ENCODE data around the gene SNX8.

Gene SNX8

DNA sequence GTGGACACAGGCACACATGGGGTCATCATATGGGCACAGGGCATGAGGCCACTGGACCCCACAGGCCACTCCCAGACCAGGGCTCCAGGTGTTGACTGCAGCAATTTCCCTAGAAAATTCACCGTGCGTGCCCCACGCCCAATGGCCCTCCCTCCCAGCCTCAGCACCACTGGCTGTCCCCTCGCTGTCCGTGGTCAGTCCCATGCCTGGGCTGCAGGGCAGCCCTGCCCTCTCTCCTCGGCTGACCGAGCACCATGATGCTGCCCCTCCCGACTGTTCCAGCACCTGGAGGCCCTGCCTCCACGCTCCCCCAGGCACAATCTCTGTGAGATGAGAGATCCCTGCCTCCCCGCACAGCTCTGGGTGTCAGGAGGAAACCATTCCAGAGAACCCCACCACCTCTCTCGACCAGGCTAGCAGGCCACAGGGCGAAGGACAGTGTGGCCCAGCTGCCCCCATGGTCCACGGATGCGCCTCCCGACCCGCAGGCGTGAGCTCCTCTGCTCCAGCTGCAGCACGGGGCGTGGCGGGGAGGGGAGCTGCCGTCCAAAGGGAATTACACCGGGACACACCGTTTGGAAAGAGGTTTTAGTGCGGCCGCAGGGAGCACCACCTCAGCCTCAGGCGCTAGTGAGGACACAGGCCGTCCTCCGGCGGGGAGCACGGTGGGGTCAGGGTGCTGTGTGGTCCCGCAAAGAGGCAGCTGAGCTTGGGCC lies 59.7 kb downstream of the SNX8 start:
- Histone ChIP-seq H3K27me3 (ENCODE audit: control insufficient read depth, insufficient read depth, low read length) (no peaks in the 10 kb centered on the region), H3K9me3 (ENCODE audit: control insufficient read depth, insufficient read depth, low read length) (no peaks in the 10 kb centered on the region), H3K36me3 (ENCODE audit: control insufficient read depth, insufficient read depth, low read length) (peaks cover 28% of the 10 kb centered on the region), H3K4me1 (ENCODE audit: control insufficient read depth, insufficient read depth, low read length) (no peaks in the 10 kb centered on the region), H3K27ac (ENCODE audit: low read length) (no peak overlapping the region), H3K4me3 (ENCODE audit: low read length) (no peak overlapping the region)
- no peak for DNase-seq (ENCODE audit: low read depth, low spot score)
- no CpG with 5 or more reads among the region's 31 CpGs for WGBS (ENCODE audit: insufficient coverage, insufficient read length)

DNA sequence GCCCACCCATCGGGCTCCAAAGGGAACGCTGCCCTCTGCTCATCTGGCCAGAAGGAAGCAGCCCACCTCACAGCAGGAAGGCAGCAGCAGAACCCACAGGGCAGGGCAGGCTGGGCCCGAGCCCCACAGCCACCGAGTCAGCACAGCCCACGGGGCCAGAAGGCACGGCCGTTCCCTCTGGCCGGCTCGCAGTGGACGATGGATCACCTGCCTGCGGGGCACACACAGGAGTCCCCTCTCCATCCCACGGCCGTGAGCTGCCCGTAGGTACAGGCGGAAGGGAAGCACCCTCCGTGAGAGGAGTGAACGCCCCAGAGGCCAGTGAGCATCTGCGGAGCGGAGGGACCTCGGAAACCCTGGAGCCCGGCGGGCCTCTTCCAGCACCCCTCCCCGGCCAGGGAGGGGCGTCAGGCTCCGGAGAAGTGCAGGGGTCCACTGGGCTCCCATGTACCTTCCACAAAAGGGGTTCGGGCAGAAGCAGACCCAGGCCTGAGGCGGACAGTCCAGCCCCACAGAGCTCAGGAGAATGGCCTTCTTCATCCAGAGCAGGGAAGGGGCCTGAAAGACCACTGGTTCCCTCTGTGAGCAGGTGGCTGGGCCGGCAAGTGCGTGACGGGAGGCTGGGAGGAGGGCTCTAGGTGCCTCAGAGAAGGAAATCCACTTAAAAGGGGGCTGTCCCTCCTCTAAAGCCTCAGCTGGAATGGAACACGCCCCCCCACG lies 60.6 kb downstream of the SNX8 start:
- WGBS (ENCODE audit: insufficient coverage, insufficient read length), result no CpG with 5 or more reads among the region's 32 CpGs
- H3K36me3 ChIP-seq (ENCODE audit: control insufficient read depth, insufficient read depth, low read length), result peaks cover 27% of the 10 kb centered on the region
- H3K9me3 ChIP-seq (ENCODE audit: control insufficient read depth, insufficient read depth, low read length), result no peaks in the 10 kb centered on the region
- H3K27me3 ChIP-seq (ENCODE audit: control insufficient read depth, insufficient read depth, low read length), result no peaks in the 10 kb centered on the region
- no peaks in the 10 kb centered on the region for H3K4me1 ChIP-seq (ENCODE audit: control insufficient read depth, insufficient read depth, low read length)
- no peak overlapping the region for H3K4me3 ChIP-seq (ENCODE audit: low read length)
- H3K27ac ChIP-seq (ENCODE audit: low read length), result no peak overlapping the region
- no peak for DNase-seq (ENCODE audit: low read depth, low spot score)

DNA sequence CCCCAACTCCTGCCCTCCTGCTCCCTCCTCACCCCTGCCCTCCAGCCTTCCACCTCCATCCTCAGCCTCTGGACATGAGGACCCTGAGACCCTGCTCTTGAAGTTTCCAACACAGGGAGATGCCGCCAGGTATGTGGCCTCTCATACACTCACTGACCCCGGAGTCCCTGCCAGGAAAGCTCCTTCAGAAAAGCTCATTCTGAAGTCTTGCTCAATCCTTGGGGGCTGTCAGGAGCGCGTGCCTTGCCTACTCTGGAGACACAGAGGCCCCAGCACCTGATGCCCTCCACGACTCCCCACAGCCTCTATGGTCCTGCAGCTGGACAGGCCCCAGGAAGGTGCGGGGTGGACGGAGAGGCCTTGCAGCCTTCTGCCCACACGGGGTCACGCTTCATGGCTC lies 61.2 kb downstream of the SNX8 start:
- Histone ChIP-seq H3K9me3 (ENCODE audit: control insufficient read depth, insufficient read depth, low read length) (no peaks in the 10 kb centered on the region), H3K27ac (ENCODE audit: low read length) (no peak overlapping the region), H3K4me1 (ENCODE audit: control insufficient read depth, insufficient read depth, low read length) (no peaks in the 10 kb centered on the region), H3K4me3 (ENCODE audit: low read length) (no peak overlapping the region), H3K27me3 (ENCODE audit: control insufficient read depth, insufficient read depth, low read length) (no peaks in the 10 kb centered on the region), H3K36me3 (ENCODE audit: control insufficient read depth, insufficient read depth, low read length) (peaks cover 23% of the 10 kb centered on the region)
- WGBS (ENCODE audit: insufficient coverage, insufficient read length), result no CpG with 5 or more reads among the region's 9 CpGs
- DNase-seq (ENCODE audit: low read depth, low spot score), result no peak

DNA sequence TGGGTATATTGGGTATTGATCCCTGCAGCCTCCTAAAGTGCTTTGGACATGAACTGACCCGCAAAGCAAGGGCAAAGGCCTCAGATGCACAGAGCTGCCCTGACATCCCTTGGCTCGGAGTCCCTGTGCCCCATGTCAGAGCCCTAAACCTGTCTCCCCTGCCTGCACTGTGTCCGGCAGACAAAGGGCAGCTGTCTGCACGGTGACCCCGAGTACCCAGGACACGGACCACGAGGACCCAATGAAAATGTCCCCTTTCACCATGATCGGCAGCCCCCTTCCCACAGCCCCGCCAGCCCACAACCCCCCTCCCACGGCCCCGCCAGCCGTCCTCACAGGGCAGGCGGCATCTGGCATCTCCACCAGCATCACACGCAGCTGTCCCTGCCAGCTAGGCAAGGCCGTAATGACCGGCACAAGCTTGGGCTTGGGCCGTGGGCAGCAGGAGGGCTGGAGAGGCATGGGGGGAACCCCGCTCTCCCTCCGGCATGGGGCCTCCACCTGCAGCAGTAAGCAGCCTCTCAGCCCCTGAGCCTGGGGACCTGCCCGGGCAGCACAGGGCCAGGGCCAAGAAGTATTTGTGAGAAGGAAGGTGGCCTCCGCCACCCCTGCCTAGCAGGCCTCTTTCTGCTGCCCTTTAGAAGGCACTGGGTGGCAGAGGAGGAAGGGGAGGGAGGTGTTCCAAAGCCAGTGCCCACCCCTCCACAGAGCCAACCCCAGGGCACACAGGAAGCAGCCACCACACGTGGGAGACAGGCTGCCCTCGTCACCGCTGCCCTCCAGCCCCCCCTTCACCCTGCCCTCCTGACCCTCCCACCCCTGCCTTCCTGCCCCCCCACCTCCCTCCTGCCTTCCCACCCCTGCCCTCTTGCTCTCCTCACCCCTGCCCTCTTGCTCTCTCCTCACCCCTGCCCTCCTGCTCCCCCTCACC lies 62.1 kb downstream of the SNX8 start:
- Histone ChIP-seq H3K27me3 (ENCODE audit: control insufficient read depth, insufficient read depth, low read length) (no peaks in the 10 kb centered on the region), H3K4me3 (ENCODE audit: low read length) (no peak overlapping the region), H3K9me3 (ENCODE audit: control insufficient read depth, insufficient read depth, low read length) (no peaks in the 10 kb centered on the region), H3K36me3 (ENCODE audit: control insufficient read depth, insufficient read depth, low read length) (peaks cover 20% of the 10 kb centered on the region), H3K4me1 (ENCODE audit: control insufficient read depth, insufficient read depth, low read length) (no peaks in the 10 kb centered on the region), H3K27ac (ENCODE audit: low read length) (no peak overlapping the region)
- no peak for DNase-seq (ENCODE audit: low read depth, low spot score)
- WGBS (ENCODE audit: insufficient coverage, insufficient read length), result no CpG with 5 or more reads among the region's 24 CpGs

DNA sequence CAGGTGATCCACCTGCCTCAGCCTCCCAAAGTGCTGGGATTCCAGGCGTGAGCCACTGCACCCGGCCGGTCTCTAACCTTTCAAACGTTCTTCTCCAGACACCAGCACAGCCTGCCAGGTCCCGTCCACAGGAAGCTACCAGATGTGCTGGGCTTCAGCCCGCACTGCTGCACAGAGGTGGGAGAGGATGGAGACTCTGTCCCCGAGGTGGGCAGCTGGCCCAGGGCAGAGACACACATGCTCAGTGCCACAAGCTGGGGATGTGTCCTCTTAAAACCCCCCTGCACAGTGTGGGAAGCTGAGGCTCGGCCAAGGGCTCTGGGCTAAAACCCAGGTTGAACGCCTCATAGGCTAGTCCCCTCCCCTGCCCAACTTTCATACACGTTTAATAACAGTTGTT lies 62.9 kb downstream of the SNX8 start:
- no CpG with 5 or more reads among the region's 10 CpGs for WGBS (ENCODE audit: insufficient coverage, insufficient read length)
- H3K27me3 ChIP-seq (ENCODE audit: control insufficient read depth, insufficient read depth, low read length), result no peaks in the 10 kb centered on the region
- H3K9me3 ChIP-seq (ENCODE audit: control insufficient read depth, insufficient read depth, low read length), result no peaks in the 10 kb centered on the region
- H3K4me3 ChIP-seq (ENCODE audit: low read length), result no peak overlapping the region
- peaks cover 16% of the 10 kb centered on the region; the same call in 1 of the 2 replicates for H3K36me3 ChIP-seq (ENCODE audit: control insufficient read depth, insufficient read depth, low read length)
- no peak overlapping the region for H3K27ac ChIP-seq (ENCODE audit: low read length)
- H3K4me1 ChIP-seq (ENCODE audit: control insufficient read depth, insufficient read depth, low read length), result no peaks in the 10 kb centered on the region
- DNase-seq (ENCODE audit: low read depth, low spot score), result no peak

DNA sequence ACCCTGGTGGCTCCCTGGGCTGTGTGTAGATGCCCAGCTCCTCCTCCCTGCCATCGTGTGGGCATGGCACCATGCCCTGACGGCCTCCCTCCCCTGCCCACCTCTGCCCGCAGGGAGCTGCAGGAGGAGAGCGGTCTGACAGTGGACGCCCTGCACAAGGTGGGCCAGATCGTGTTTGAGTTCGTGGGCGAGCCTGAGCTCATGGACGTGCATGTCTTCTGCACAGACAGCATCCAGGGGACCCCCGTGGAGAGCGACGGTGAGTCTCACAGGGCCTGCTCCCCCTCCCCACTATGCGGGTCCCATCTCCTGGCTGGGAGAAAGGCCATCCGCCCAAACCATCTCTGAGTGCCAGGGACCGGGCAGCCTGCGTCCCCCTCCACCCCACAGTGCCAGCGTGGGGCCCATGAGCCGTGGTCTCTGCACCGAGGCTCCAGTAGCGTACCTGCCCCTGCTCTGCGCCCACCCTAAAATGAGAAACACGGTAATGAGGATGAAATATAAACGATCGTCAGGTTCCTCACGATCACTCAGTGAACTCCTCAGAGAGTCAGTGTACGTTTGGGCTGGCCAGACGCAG lies 64.4 kb downstream of the SNX8 start:
- no peak overlapping the region for H3K27ac ChIP-seq (ENCODE audit: low read length)
- H3K4me3 ChIP-seq (ENCODE audit: low read length), result no peak overlapping the region
- H3K36me3 ChIP-seq (ENCODE audit: control insufficient read depth, insufficient read depth, low read length), result peaks cover 13% of the 10 kb centered on the region; the same call in 1 of the 2 replicates
- no peaks in the 10 kb centered on the region; the same call in 1 of the 2 replicates for H3K4me1 ChIP-seq (ENCODE audit: control insufficient read depth, insufficient read depth, low read length)
- no peaks in the 10 kb centered on the region for H3K27me3 ChIP-seq (ENCODE audit: control insufficient read depth, insufficient read depth, low read length)
- DNase-seq (ENCODE audit: low read depth, low spot score), result no peak
- H3K9me3 ChIP-seq (ENCODE audit: control insufficient read depth, insufficient read depth, low read length), result no peaks in the 10 kb centered on the region
- WGBS (ENCODE audit: insufficient coverage, insufficient read length), result no CpG with 5 or more reads among the region's 27 CpGs

DNA sequence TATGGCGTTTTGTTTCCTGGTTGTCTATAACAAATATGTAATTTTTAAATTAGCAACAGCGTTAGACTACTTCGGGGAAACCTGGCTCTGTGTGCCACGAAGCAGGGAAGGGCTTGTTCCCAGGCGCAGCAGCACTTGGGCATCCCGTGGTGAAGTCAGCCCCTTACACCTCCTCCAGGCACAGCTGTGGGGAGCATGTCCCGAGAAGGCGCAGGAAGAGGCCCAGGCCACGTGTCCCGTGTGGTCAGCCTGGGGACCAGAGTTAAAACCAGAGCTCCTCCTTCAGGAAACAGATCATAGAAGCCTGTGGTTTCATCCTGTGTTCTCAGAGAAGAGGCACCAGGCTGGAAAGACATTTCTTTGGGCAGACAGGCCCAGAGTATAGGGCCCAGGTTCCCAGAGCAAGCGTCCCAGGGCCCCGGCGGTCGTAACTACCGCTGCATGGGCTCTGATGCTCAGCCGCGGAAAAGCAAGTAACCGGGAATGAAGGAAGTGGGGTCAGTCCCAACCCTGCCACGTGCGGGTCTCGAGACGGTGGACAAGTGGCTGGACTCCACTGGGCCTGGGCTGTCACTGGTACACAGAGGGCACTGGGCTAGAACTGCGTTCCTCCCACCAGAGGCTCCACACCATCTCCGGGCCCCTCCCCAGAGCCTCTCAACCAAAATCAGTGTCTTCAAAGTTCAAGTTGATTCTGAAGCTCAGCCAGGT lies 65.1 kb downstream of the SNX8 start:
- H3K4me1 ChIP-seq (ENCODE audit: control insufficient read depth, insufficient read depth, low read length), result no peaks in the 10 kb centered on the region; the same call in 1 of the 2 replicates
- H3K27me3 ChIP-seq (ENCODE audit: control insufficient read depth, insufficient read depth, low read length), result no peaks in the 10 kb centered on the region
- DNase-seq (ENCODE audit: low read depth, low spot score), result no peak
- no peaks in the 10 kb centered on the region for H3K9me3 ChIP-seq (ENCODE audit: control insufficient read depth, insufficient read depth, low read length)
- H3K4me3 ChIP-seq (ENCODE audit: low read length), result no peak overlapping the region
- H3K27ac ChIP-seq (ENCODE audit: low read length), result no peak overlapping the region
- no CpG with 5 or more reads among the region's 24 CpGs for WGBS (ENCODE audit: insufficient coverage, insufficient read length)
- H3K36me3 ChIP-seq (ENCODE audit: control insufficient read depth, insufficient read depth, low read length), result peaks cover 10% of the 10 kb centered on the region; the same call in 1 of the 2 replicates

DNA sequence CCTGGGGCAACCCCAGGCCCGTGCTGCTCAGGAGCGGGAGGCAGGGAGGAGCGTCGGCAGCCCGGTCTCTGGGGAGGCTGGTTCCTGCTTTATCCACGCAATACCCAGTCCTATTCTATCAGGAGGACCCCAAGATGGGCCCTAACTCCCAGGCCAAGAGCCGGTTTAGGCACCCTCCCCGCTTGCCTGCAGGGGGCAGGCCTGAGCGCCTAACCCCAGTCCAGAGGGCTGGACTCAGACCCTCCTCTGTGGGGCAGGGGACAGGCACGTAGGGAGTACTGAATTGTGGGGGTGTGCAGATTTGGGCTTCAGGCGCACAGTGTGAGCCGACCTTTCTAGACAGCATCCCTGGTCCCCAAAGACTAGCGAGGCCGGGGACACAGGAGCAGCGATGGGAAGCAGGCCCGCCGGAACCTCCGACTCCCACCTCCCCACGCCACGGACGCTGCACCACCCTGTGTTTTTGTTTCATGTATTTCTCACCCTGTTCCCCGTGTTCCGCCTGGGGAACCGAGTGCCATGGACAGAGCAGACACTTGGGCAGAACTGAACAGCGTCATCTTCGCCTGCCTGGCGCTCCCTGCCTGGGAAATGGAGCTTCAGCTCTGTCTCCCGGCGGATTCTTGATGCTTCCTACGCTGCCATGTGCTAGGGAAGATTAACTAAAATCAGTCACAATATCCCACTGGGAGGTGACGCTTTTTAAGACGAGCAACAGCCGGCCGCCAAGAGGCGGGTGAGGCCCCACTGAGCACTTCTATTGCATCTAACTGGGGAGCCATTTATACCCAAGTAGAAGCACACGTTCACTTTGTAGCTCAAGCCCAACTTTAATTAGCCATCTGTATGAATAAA lies 66.9 kb downstream of the SNX8 start:
- Histone ChIP-seq H3K27me3 (ENCODE audit: control insufficient read depth, insufficient read depth, low read length) (no peaks in the 10 kb centered on the region), H3K9me3 (ENCODE audit: control insufficient read depth, insufficient read depth, low read length) (no peaks in the 10 kb centered on the region), H3K4me3 (ENCODE audit: low read length) (no peak overlapping the region), H3K27ac (ENCODE audit: low read length) (no peak overlapping the region), H3K4me1 (ENCODE audit: control insufficient read depth, insufficient read depth, low read length) (peaks cover 4% of the 10 kb centered on the region), H3K36me3 (ENCODE audit: control insufficient read depth, insufficient read depth, low read length) (peaks cover 8% of the 10 kb centered on the region; the same call in 1 of the 2 replicates)
- no CpG with 5 or more reads among the region's 36 CpGs for WGBS (ENCODE audit: insufficient coverage, insufficient read length)
- no peak for DNase-seq (ENCODE audit: low read depth, low spot score)
